Measurements from ENCODE around the gene BACE1.

Gene BACE1

GRCh38 chr11:117316197-117316961, at the start of gene BACE1:
TSS of gene BACE1 (minus strand) at chr11:117316256. CDS start at chr11:117315795, 461 bp downstream.
- POLR2A ChIA-PET = interaction anchor here (1.4 kb wide), 1 partner anchor 13 kb away, joined by 3 read pairs; no protein-coding TSS in a partner anchor

DNA sequence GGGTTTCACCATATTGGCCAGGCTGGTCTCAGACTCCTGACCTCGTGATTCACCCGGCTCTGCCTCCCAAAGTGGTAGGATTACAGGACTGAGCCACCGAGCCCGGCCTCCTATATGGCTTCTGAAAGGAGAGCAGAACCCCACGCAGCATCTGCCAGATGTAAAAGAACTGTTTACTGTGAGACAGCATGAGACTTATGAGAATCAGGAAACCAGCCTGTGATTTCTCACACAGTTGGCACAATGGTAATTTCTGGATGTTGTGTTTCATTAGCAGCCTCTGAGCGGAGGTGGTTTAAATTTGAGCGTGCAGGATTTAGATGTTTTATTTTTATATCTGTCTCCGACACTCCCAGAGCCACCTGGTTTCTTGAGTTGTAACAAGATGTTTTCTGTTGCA, 45.4 kb upstream of the BACE1 start:
- ChIA-PET POLR2A (no interaction called here), CTCF (no interaction called here)
- no peak for DNase-seq (ENCODE audit: low read depth, low spot score)
- H3K4me3 ChIP-seq (ENCODE audit: low read depth, low read length) = no peak overlapping the region
- TF ChIP-seq, protein P1, sequence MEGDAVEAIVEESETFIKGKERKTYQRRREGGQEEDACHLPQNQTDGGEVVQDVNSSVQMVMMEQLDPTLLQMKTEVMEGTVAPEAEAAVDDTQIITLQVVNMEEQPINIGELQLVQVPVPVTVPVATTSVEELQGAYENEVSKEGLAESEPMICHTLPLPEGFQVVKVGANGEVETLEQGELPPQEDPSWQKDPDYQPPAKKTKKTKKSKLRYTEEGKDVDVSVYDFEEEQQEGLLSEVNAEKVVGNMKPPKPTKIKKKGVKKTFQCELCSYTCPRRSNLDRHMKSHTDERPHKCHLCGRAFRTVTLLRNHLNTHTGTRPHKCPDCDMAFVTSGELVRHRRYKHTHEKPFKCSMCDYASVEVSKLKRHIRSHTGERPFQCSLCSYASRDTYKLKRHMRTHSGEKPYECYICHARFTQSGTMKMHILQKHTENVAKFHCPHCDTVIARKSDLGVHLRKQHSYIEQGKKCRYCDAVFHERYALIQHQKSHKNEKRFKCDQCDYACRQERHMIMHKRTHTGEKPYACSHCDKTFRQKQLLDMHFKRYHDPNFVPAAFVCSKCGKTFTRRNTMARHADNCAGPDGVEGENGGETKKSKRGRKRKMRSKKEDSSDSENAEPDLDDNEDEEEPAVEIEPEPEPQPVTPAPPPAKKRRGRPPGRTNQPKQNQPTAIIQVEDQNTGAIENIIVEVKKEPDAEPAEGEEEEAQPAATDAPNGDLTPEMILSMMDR (IDR thresholded peaks at IDR 0.05; ENCODE audit: insufficient read depth, low read length, missing control alignments) = no peak

More at GRCh38 chr11:117316197-117316961, at the start of gene BACE1:
- no peak for DNase-seq (ENCODE audit: low read depth, low spot score)
- TF ChIP-seq, protein P1 (IDR thresholded peaks at IDR 0.05; ENCODE audit: insufficient read depth, low read length, missing control alignments) = peak; percentile 78
- CTCF ChIA-PET = interaction anchor here (0.9 to 2.7 kb wide), 10 partner anchors 10 to 209 kb away, joined by 3 to 9 read pairs (median 4); partner anchors contain the start of gene CEP164
- peak within 1 kb of the TSS; percentile 71 for H3K4me3 ChIP-seq (ENCODE audit: low read depth, low read length)

GRCh38 chr11:117356126-117356890, 40.3 kb upstream of the BACE1 start:
- TF ChIP-seq, protein P1 (IDR thresholded peaks at IDR 0.05; ENCODE audit: insufficient read depth, low read length, missing control alignments) = no peak
- POLR2A ChIA-PET = interaction anchor here (0.9 kb wide), 2 partner anchors 28 kb away, joined by 3 to 4 read pairs; partner anchors contain the start of gene CEP164
- CTCF ChIA-PET = no interaction called here
- no peak overlapping the region for H3K4me3 ChIP-seq (ENCODE audit: low read depth, low read length)
- no peak for DNase-seq (ENCODE audit: low read depth, low spot score)

GRCh38 chr11:117354550-117354949, 38.5 kb upstream of the BACE1 start:
- no peak for DNase-seq (ENCODE audit: low read depth, low spot score)
- TF ChIP-seq, protein P1 (IDR thresholded peaks at IDR 0.05; ENCODE audit: insufficient read depth, low read length, missing control alignments) = no peak
- ChIA-PET CTCF (no interaction called here), POLR2A (interaction anchor here (1.1 kb wide), 1 partner anchor 26 kb away, joined by 3 read pairs; no protein-coding TSS in a partner anchor)
- no peak overlapping the region for H3K4me3 ChIP-seq (ENCODE audit: low read depth, low read length)

GRCh38 chr11:117345039-117345438, 29.0 kb upstream of the BACE1 start:
- no peak overlapping the region for H3K4me3 ChIP-seq (ENCODE audit: low read depth, low read length)
- ChIA-PET CTCF (interaction anchor here (0.6 kb wide), 1 partner anchor 109 kb away, joined by 3 read pairs; no protein-coding TSS in a partner anchor), POLR2A (interaction anchor here (1.6 kb wide), 1 partner anchor 17 kb away, joined by 9 read pairs; the partner anchor contains the start of gene CEP164)
- DNase-seq (ENCODE audit: low read depth, low spot score) = no peak
- TF ChIP-seq, protein P1 (IDR thresholded peaks at IDR 0.05; ENCODE audit: insufficient read depth, low read length, missing control alignments) = no peak

GRCh38 chr11:117337076-117337475, 21.0 kb upstream of the BACE1 start:
- CTCF ChIA-PET = no interaction called here
- TF ChIP-seq, protein P1 (IDR thresholded peaks at IDR 0.05; ENCODE audit: insufficient read depth, low read length, missing control alignments) = no peak
- H3K4me3 ChIP-seq (ENCODE audit: low read depth, low read length) = no peak overlapping the region
- no peak for DNase-seq (ENCODE audit: low read depth, low spot score)
- POLR2A ChIA-PET = interaction anchor here (1.3 kb wide), 1 partner anchor 9 kb away, joined by 3 read pairs; no protein-coding TSS in a partner anchor

All from AG04449 (cell line).